Measurements from ENCODE around the gene ARG1.
A peak's percentile ranks its signal among the peaks of the same experiment; 100 is the strongest.

Gene ARG1

GRCh38 chr6:131586543-131586942 is 13.5 kb downstream of the ARG1 start:
- DNase-seq (ENCODE audit: extremely low read depth, low read depth) = no peak
- no peak for TF ChIP-seq CTCF (IDR thresholded peaks at IDR 0.05; ENCODE audit: low read depth, low read length)

GRCh38 chr6:131587909-131588308 is 14.9 kb downstream of the ARG1 start:
- TF ChIP-seq CTCF (IDR thresholded peaks at IDR 0.05; ENCODE audit: low read depth, low read length) = no peak

GRCh38 chr6:131588643-131589042 is 15.6 kb downstream of the ARG1 start:
- no peak for DNase-seq (ENCODE audit: extremely low read depth, low read depth)
- no peak for TF ChIP-seq CTCF (IDR thresholded peaks at IDR 0.05; ENCODE audit: low read depth, low read length)

More at GRCh38 chr6:131587909-131588308, 14.9 kb downstream of the ARG1 start:
- DNase-seq (ENCODE audit: extremely low read depth, low read depth) = no peak

GRCh38 chr6:131592935-131593334 is 19.9 kb downstream of the ARG1 start:
- no peak for DNase-seq (ENCODE audit: extremely low read depth, low read depth)
- no peak for TF ChIP-seq CTCF (IDR thresholded peaks at IDR 0.05; ENCODE audit: low read depth, low read length)

GRCh38 chr6:131594074-131594473 is 21.0 kb downstream of the ARG1 start:
- DNase-seq (ENCODE audit: extremely low read depth, low read depth) = no peak
- no peak for TF ChIP-seq CTCF (IDR thresholded peaks at IDR 0.05; ENCODE audit: low read depth, low read length)

GRCh38 chr6:131597446-131597845 is 24.4 kb downstream of the ARG1 start:
- TF ChIP-seq CTCF (IDR thresholded peaks at IDR 0.05; ENCODE audit: low read depth, low read length) = peak; percentile 20
- no peak for DNase-seq (ENCODE audit: extremely low read depth, low read depth)

GRCh38 chr6:131600716-131601115 is 27.7 kb downstream of the ARG1 start:
- DNase-seq (ENCODE audit: extremely low read depth, low read depth) = no peak
- no peak for TF ChIP-seq CTCF (IDR thresholded peaks at IDR 0.05; ENCODE audit: low read depth, low read length)

Data from AG09319 (cell line).